HG03097 (cell line): ENCODE results near the gene RAB11FIP2.

Source experiments
- ATAC-seq: cut with Tn5 transposase; IDR thresholded peaks from one replicate; pipeline ENCODE4 v1.9.1; 2021; ENCODE audit not compliant: unreplicated experiment, low FRiP score

The RAB11FIP2 gene

DNA sequence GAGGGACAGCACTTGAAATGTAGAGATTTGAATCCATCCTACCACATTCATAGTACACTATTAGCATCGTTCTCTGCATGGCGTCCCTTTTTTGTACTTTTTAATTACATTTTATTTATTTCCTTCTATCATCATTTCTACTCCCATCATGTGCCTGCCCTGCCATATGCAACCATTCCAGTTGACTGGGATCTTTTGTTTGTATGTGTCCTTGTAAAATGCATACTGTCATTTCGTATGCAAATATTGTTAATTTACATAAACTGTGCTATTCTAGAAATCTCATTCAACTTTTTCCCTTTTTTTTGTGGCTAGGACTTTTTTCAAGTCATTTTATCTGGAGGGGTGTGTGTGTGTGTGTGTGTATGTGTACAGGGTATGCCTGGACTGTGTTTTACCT is 57.9 kb downstream of the RAB11FIP2 start:
- no peak for ATAC-seq

DNA sequence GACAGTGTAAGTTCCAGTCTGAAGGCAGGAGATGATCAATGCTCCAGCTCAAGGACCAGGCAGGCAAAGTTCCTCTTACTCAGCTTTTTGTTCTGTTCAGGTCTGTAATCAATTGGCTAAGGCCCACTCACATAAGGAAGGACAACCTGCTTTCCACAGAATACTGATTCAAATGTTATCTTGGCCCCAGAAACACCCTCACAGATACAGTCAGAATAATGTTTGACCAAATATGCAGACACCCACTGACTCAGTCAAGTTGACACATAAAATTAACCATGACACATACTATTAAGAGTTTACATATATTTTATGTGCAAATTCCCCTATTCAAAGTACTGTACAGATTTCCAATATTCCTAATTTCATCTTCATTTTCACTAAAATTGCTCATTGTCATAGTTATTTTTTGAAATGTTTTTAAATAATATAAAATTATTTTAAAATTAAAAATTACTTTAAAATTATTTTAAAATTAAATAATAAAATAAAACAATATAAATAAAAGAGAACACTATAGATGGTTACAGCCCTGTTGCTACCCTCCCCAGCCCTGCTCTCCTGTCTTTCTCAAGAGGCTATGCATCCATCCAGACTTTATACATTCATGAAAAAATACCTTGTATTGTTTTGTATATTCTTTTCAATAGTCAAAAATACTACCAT is 59.4 kb downstream of the RAB11FIP2 start:
- ATAC-seq, result no peak

DNA sequence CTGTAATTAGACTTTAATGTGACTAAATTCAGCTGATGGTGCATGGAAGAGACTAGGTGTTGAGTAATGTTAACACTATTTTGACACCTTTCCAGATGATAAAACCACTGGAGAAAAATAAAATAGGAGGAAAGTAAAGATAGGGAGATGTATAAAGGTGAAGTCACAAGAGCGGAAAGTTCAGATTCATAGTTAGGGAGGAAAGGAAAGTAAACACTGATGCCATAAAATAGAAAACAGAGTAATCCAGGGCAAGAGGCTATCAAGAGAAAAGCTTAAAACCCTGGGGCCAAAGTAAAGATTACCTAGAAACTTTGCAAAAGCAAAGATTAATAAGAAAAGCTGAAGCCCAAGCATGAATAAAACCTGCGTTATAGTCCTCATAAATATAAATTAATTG is 62.8 kb downstream of the RAB11FIP2 start:
- no peak for ATAC-seq

DNA sequence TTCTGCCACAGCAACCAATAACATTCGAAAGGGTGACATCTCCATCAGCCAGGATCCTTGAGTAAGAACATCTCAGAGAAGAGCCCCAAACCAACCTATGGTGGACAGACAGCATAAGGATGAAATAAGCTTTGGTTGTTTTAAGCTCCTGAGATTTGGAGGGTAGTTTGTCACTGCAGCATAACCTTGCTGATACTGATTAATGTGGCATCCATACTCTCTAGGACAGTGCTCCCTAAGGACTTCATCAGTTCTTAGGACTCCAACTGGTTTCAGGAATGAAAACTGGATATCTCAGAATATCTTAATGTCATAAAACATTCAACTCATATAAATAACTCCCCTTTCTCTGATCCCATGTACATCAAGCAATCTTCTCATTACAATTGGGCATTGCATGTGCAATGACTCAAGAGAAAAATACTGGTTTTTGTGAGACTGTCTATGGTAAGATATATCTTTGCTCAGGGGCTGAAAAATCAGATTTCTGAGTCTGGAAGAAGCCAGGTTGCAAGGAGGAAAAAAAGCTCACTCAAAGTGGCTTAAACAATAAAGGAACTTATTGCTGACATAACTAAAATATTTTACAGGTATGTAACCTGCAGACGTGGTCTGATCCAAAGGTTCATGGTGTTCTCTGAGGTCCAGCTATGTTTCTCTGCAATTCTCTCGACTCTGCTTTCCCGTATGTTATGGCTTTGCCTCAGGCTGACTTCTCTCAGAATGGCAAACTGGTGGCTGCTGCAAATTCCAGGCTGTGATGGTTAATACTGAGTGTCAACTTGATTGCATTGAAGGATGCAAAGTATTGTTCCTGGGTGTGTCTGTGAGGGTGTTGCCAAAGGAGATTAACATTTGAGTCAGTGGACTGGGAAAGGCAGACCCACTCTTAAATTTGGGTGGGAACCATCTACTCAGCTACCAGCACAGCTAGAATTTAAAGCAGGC is 65.7 kb downstream of the RAB11FIP2 start:
- ATAC-seq, result no peak

- no peak for ATAC-seq
These were observed 66.5 kb downstream of the RAB11FIP2 start for GRCh38 chr10:117980216-117980615.

DNA sequence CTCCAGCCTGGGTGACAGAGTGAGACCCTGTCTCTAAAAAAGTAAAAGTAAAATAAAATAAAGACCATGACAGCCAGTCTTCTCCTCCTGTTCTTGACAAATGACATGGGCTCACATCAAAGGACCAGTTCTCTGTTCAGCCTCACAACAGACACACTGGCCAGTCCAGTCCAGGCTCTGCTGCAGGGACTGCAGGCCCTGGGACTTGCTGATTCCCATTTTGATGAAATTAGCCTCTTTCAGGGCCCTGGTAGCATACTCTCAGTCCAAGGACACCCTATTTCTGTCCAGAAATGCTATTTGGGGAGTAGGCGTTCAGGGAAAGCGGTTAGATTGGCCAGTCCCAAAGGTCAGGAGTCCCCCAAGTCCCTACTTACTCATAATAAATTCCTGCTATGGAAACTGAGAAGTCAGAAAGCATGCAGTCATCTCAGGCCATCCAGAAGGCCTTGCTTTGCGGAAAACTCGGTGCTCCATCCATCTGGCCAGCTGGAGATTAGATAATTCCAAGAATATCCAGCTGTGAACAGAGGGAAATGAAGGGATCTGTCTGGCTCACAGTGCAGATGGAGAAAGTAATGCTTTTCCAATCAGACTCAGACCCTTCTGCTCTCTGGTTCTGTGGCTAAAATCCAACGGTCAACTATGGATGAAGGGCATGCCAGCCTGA is 74.4 kb downstream of the RAB11FIP2 start:
- ATAC-seq, result no peak

DNA sequence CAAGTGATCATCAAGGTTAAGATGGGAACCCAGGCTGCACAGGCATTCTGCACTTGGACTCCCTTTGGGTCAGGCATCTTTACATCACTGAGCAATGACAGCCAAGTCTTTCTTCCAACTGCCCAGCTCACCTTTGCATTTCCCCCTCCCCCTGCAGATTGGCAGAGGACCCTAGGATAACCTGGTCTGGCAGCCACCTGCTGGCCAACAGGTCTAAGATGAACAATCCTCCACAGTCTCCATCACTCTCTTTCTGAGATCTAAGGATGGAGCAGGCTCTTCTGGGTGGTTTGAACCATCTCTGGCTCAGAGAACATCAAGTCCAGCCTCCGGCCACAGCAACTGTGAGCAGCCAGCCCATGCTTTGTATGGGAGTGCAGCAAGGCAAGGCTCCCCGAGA is 75.8 kb downstream of the RAB11FIP2 start:
- ATAC-seq, result no peak

DNA sequence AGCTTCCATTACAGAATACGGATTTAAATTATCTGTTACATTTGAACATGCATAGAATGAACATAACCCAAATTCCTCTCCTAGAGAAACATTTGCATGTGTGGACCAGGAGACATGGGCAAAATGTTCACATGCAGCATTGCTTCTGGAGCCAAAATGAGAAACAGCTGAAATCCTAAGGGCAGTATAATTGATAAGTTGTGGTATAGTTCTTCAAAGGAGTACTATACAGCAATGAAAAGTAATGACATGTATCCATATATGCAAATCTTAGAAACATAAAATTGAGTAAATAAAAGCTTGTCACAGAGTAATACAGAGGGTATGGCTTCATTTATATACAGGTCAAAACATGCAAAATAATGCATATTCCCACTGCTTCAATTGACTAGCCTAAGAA is 77.1 kb downstream of the RAB11FIP2 start:
- ATAC-seq, result no peak

DNA sequence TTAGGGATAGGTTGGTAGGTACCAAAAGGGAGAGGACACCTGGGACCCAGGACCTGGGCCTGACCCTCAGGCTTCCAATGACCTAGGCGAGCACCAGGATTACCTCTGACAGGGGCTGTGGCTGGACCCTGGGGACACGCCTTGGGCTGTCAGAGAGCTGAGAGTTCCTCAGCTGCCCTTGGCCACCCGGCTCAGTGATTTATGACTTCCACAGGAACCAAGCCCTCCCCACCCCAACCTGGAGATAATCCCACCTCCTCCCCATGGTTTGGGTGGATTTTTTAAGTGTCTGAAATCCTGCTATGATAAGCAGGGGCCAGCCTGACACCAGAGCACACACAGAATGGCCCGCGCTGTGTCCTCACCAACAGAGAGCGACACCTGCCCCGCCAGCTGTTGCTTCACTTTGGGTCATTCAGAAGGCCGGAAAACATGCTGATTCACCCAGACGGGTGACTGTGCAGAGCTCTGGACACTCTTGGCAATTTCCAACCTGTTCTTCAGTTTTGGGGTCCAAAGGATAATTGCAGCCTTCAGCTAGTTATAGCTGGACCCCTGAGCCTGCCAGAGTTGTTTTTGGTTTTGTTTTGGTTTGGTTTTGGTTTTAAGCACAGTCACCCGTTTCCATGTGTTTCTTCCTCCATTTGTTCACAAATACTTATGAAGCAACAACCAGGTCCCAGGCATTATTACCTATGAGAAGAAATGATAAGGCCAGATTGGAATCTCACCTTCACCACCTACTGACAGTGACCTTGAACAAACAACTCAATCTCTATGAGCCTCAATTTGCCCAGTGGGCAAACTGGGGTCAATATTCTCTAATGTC is 78.2 kb downstream of the RAB11FIP2 start:
- ATAC-seq, result no peak

DNA sequence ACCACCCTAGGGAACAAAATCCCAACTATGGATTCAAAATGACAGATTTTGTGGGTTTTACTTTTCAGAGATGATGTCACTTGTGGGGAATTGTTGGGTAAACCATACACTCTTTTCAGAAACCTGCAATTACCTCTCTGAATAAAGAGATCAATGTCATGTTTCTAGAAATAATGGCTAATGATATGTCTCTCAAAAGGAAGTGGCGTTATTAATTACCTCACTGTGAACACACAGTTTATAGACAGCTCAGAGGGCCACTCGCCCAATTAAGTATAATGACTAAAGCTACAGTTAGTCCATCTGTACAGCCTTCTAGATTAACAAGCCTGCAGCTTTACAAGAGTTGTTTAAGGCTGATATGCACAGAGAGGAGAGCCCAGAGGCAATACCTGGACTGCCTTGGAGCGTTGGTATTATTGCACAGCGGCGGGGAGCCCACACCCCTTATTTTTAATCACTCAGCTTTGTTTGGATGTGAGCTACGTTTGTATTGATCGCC is 79.5 kb downstream of the RAB11FIP2 start:
- ATAC-seq, result no peak

- no peak for ATAC-seq
These were observed 80.8 kb downstream of the RAB11FIP2 start for GRCh38 chr10:117965984-117966383.

- ATAC-seq, result no peak
These were observed 82.2 kb downstream of the RAB11FIP2 start for GRCh38 chr10:117964536-117964935.

DNA sequence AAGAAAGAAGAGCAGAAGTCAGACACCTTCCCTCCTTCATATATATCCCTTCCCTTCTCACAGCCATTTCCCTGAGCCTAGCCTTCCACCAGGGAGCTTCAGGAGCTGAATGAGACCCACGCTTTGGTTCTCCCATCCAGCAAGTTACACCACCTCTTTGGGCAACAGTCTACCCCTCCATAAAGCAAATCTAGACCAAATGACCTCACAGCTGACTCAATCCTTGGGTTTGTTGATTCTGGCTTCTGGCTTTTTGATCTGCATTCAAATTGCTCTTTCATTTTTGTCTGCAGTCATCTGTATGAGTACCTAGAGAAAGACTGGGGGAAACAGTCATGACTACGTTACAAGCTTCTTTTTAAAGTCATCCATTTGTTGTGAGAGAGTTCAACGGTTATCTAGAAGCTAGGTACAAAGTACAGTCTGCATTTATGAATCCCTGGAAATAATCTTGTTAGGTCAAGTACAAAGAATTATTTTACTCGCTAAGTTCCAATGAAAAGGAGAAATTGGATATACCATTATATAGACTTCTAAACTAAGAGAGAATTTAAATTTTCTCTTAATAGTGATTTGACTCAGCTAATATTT is 86.3 kb downstream of the RAB11FIP2 start:
- no peak for ATAC-seq

GRCh38 chr10:117956972-117957371 is 89.8 kb downstream of the RAB11FIP2 start:
- no peak for ATAC-seq

DNA sequence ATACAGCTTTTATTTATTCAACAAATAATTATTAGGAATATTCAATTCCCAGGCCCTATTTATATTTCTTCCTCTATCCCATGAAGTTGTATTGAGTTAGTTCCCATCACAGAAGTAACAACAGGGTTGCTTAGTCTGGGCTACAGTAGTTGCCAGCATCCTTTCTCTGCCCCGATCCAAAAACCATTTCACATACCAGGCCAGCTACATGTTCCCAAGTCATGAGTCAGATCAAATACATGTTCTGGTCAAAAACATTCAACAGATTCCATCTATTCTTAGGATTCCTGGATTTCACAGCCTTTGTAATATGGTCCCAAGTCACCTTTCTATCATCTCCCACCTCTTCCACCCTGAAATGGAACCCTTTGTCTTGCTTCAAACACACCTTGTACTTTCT is 91.6 kb downstream of the RAB11FIP2 start:
- ATAC-seq, result no peak
